Stimulated activated naive CD8-positive, alpha-beta T cell treated with anti-CD3 and anti-CD28 coated beads, Interleukin-15, amount 100 ng/mL, for 72 hours (primary cell): Measurements from ENCODE around the gene FZR1.

Experiments used
- ATAC-seq: fragments of 150-1000 bp; cut with Tn5 transposase; 2 replicates; pipeline ENCODE4 v1.10.0; 2021; ENCODE audit warnings: mild to moderate bottlenecking, moderate library complexity
- DNase-seq, 2 donors: peaks; one replicate each; pipeline ENCODE4 v3.0.0; 2021 to 2022
- H3K27ac Mint-ChIP-seq, 2 donors: one replicate each; pipeline ENCODE4 v1.8.0; 2022; ENCODE audit warnings: mild to moderate bottlenecking in 2 of 2, mixed read lengths in 2 of 2, moderate library complexity in 2 of 2
- H3K27me3 Mint-ChIP-seq: one replicate; pipeline ENCODE4 v1.8.0; 2022; ENCODE audit warnings: mixed read lengths
- H3K4me1 Mint-ChIP-seq: one replicate; pipeline ENCODE4 v1.8.0; 2022; ENCODE audit warnings: mild to moderate bottlenecking, mixed read lengths
- H3K4me3 Mint-ChIP-seq, 2 donors: one replicate each; pipeline ENCODE4 v1.8.0; 2022; ENCODE audit warnings: mild to moderate bottlenecking in 2 of 2, mixed read lengths in 2 of 2, moderate library complexity in 1 of 2
- H3K9me3 Mint-ChIP-seq, 2 donors: one replicate each; pipeline ENCODE4 v1.8.0; 2022; ENCODE audit warnings: mixed read lengths in 2 of 2

Gene FZR1

GRCh38 chr19:3515891-3516422, 9.8 kb downstream of the FZR1 start:
- Mint-ChIP-seq H3K4me3 (no peak overlapping the region), H3K4me1 (peaks cover 77% of the 10 kb centered on the region), H3K27ac (peak overlapping the region in 1 of 2 donors; percentile 67), H3K27me3 (no peaks in the 10 kb centered on the region), H3K9me3 (no peaks in the 10 kb centered on the region)
- no peak for ATAC-seq
- no peak for DNase-seq

DNA sequence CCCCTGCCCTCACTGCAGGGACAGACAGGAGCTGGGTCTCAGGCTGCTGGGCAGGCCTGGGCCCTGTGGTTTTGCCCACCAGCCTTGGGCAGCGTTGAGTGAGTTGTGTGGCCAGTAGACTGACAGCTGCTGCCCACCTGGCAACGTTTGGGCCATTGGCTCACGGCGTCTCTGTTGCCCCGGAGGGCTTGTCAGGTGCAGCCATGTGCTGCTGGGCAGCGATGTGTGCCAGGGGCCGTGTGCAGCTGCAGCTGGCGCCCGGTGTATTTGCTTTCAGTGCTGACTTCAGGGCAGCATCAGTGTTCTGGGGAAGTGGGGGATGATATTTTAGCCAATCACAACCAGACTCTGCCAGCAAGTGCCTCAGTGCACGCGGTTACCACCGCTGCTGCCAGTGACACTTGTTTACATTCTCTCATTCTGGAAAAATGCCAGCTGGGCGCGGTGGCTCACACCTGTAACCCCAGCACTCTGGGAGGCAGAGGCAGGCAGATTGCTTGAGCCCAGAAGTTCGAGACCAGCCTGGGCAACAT, 10.6 kb downstream of the FZR1 start:
- ATAC-seq, result peak; percentile 55
- Mint-ChIP-seq H3K4me3 (no peak overlapping the region), H3K9me3 (no peaks in the 10 kb centered on the region), H3K4me1 (peaks cover 75% of the 10 kb centered on the region), H3K27ac (peak overlapping the region in 1 of 2 donors; percentile 19), H3K27me3 (no peaks in the 10 kb centered on the region)
- no peak for DNase-seq

- ATAC-seq (no peak), DNase-seq (no peak)
- peaks cover 71% of the 10 kb centered on the region for H3K4me1 Mint-ChIP-seq
- H3K27ac Mint-ChIP-seq, result peak overlapping the region in 1 of 2 donors; percentile 67
- H3K27me3 Mint-ChIP-seq, result no peaks in the 10 kb centered on the region
- no peaks in the 10 kb centered on the region for H3K9me3 Mint-ChIP-seq
- no peak overlapping the region for H3K4me3 Mint-ChIP-seq
These were observed 11.5 kb downstream of the FZR1 start for GRCh38 chr19:3517638-3518037.

DNA sequence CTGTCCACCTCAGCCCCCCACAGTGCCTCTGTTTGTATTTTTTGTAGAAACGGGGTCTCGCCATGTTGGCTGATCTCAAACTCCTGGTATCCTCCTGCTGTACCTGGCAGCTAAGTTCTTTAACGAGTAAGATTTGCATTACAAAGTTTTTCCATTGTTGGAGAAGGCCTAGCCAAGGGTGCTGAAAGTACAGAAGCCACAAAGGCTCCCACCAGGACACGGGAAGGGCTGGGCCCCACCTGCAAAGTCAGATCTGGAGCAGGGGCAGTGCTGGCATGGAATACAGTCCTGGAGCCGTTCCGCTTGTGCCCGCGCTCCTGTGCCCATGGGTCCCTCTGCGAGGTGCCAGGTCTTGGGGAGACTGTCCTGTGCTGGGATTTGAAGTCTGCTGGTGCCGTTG, 12.1 kb downstream of the FZR1 start:
- ATAC-seq (no peak), DNase-seq (no peak)
- Mint-ChIP-seq H3K27ac (peak overlapping the region in 1 of 2 donors; percentile 6), H3K4me3 (no peak overlapping the region), H3K27me3 (no peaks in the 10 kb centered on the region), H3K9me3 (no peaks in the 10 kb centered on the region), H3K4me1 (peaks cover 70% of the 10 kb centered on the region)

DNA sequence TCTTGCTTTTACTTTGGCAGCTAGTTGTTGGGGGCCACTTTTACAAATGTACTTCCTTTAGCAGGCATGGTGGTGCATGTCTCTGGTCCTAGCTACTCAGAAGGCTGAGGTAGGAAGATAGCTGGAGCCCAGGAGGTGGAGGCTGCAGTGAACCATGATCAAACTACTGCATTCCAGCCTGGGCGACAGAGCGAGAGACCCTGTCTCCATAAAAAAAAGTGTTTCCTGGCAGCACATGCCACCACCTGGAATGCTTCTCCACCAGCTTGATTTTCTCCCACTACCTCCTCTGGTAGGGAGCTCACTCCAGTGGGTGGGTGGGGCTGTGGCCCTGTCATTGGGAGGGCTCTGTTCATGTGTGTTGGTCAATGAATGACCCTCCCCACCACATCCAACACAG, 12.5 kb downstream of the FZR1 start:
- H3K27me3 Mint-ChIP-seq, result no peaks in the 10 kb centered on the region
- peaks cover 67% of the 10 kb centered on the region for H3K4me1 Mint-ChIP-seq
- no peak overlapping the region for H3K4me3 Mint-ChIP-seq
- H3K27ac Mint-ChIP-seq, result peak overlapping the region in 1 of 2 donors; percentile 42
- ATAC-seq (no peak), DNase-seq (no peak)
- H3K9me3 Mint-ChIP-seq, result no peaks in the 10 kb centered on the region

DNA sequence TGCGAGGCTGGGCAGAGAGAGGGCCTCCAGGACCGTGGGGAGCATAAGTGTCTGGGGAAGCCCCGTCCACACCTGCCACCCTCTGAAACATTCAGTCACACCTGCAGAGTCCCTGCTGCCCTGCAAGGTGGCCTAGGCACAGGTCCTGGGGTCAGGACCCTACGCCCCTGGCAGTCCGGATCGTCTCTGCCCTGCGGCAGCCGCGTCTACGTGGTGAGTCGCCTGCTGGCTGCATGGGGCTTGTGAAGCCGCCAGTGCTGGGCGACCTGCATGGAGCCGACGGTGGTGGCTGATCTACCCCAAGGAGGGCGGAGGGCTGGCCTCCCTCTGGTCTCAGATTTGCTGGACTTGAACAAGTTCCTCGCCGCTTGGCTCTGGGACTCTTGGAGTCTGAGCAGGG, 13.0 kb downstream of the FZR1 start:
- Mint-ChIP-seq H3K4me3 (no peak overlapping the region), H3K9me3 (no peaks in the 10 kb centered on the region), H3K27ac (no peak overlapping the region), H3K27me3 (no peaks in the 10 kb centered on the region), H3K4me1 (peaks cover 62% of the 10 kb centered on the region)
- ATAC-seq (no peak), DNase-seq (no peak)

DNA sequence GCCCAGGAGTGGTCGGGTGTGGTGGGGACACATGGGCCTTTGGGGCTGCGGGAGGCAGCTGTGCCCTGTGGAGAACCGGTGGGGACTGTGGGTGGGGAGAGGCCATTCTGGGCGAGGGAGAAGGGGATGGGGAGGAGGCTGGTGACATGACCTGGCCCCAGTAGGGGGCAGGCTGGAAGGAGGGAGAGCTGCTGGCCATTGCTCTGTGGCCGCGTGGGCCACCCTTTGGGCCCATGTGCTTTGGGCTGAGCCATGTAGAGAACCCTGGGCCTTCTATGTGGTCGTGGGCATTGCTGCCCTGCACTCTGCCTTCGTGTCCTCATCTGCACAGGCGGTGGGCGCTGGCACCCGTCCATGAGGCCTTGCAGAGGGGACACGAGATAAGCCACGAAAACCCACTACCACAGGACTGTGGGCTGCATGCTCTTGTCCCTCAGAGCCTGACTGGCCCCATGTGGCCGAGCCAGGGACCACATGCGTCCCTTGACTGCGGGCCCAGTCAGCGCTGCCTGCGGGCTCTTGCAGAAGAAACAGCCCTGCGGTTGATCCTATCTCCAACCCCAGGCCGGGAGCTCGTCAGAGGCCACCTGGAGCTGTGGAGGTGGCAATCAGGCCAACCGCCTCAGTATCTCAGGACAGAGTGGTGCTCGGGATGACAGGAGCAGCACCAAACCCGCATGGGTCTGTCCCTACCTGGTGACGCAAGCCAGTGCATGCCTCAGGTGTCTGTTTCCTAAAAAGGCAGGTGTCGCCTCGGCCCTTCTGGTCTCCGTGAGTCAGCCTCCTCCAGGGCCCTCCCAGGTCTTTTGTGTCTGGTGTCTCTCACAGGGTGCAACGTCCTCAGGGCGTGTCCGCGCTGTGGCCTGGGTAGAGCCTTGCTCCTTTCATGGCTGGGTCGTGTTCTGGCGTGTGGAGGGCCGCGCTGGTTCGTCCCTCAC, 14.3 kb downstream of the FZR1 start:
- Mint-ChIP-seq H3K4me3 (no peak overlapping the region), H3K27me3 (no peaks in the 10 kb centered on the region), H3K27ac (no peak overlapping the region), H3K4me1 (peaks cover 49% of the 10 kb centered on the region), H3K9me3 (no peaks in the 10 kb centered on the region)
- DNase-seq (no peak), ATAC-seq (no peak)

DNA sequence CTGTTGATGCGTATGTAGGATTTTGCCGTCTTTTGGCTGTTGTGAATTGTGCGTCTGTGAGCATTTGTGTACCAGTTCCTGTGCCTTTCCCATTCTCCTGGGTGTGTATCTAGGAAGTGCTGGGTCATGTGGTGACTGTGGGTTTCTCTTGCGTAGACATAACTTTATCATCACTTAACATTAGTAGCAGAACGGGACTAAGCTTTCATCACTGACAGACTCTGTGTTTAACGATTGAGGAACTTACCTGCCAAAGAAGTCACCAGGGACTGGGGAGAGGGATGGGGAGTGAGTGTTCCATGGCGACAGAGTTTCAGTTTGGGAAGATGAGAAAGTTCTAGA, 15.0 kb downstream of the FZR1 start:
- no peaks in the 10 kb centered on the region for H3K9me3 Mint-ChIP-seq
- peak overlapping the region in 1 of 2 donors; percentile 48 for H3K27ac Mint-ChIP-seq
- no peaks in the 10 kb centered on the region for H3K27me3 Mint-ChIP-seq
- DNase-seq (no peak), ATAC-seq (no peak)
- peaks cover 43% of the 10 kb centered on the region for H3K4me1 Mint-ChIP-seq
- H3K4me3 Mint-ChIP-seq, result no peak overlapping the region

GRCh38 chr19:3522421-3523360, 16.6 kb downstream of the FZR1 start:
- peaks cover 30% of the 10 kb centered on the region for H3K4me1 Mint-ChIP-seq
- H3K27ac Mint-ChIP-seq, result peak overlapping the region in 1 of 2 donors; percentile 42
- no peaks in the 10 kb centered on the region for H3K9me3 Mint-ChIP-seq
- ATAC-seq (no peak), DNase-seq (no peak)
- H3K27me3 Mint-ChIP-seq, result no peaks in the 10 kb centered on the region
- no peak overlapping the region for H3K4me3 Mint-ChIP-seq

- Mint-ChIP-seq H3K27me3 (no peaks in the 10 kb centered on the region), H3K27ac (no peak overlapping the region), H3K4me3 (no peak overlapping the region), H3K4me1 (peaks cover 25% of the 10 kb centered on the region), H3K9me3 (no peaks in the 10 kb centered on the region)
- ATAC-seq, result no peak
- DNase-seq, result no peak
These were observed 17.4 kb downstream of the FZR1 start for GRCh38 chr19:3523361-3524077.

GRCh38 chr19:3524078-3524842, 18.1 kb downstream of the FZR1 start:
- no peaks in the 10 kb centered on the region for H3K9me3 Mint-ChIP-seq
- ATAC-seq (no peak), DNase-seq (no peak)
- no peaks in the 10 kb centered on the region for H3K27me3 Mint-ChIP-seq
- no peak overlapping the region for H3K4me3 Mint-ChIP-seq
- peak overlapping the region in 1 of 2 donors; percentile 81 for H3K27ac Mint-ChIP-seq
- H3K4me1 Mint-ChIP-seq, result peaks cover 19% of the 10 kb centered on the region

DNA sequence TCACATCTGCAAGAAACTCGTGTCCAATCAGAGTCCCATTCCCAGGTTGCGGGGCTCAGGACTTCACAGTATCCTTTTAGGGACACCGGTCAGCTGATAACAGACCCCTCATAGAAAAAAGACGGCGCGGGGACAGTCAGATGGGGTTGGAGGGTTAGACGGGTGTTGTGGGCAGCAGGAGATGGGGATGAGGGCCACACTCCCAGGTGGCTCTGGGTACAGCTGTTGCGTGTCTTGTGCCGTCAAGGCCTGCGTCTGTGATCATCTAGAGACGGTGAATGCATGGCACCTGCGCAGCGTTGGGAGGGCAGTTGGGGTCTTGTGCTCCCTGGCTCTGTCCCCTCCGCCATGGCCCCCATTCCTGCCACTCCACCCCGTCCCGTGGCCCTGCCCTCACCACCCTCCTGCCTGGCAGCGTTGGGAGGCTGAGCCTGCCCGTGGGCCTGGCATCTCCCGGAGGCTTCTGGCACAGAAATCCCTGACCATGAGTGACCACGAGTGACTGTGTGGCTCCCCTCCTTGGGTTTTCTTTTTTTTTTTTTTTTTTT, 18.9 kb downstream of the FZR1 start:
- Mint-ChIP-seq H3K27me3 (no peaks in the 10 kb centered on the region), H3K27ac (peak overlapping the region in 1 of 2 donors; percentile 81)
- ATAC-seq, result no peak

DNA sequence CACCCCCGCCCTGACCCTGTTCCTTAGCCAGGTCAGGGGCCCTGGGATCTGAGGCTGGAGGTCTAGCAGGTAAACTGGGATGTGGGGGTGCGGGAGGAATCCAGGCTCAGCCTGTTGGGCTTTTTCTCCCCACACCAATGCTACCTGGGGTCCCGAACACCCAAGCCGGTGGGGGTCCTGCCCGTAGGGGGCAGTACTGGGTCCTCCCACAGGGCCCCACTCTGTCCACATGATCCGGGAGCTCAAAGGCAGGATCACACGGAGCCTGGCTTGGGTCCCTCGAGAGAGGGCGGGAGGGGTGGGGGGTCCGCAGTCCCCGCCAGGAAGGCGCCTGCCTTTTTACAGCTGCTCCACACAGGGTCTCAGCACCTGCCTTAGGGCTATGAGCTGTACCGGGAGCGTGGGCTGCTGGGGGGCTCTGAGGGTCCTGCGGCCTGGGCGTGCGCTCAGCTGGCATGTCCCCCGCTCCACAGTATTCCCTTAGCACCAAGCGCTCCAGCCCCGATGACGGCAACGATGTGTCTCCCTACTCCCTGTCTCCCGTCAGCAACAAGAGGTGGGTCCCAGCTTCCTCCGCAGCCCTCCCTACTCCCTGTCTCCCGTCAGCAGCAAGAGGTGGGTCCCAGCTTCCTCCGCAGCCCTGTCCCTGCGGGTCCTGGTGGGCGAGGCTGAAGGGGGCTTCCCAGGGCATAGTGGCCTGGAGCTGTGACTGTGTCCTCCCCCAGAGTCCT, 20.6 kb downstream of the FZR1 start:
- Mint-ChIP-seq H3K27ac (no peak overlapping the region), H3K4me1 (peaks cover 5% of the 10 kb centered on the region), H3K4me3 (no peak overlapping the region), H3K9me3 (no peaks in the 10 kb centered on the region), H3K27me3 (no peaks in the 10 kb centered on the region)
- ATAC-seq (no peak), DNase-seq (no peak)

More for the DNA sequence above, 18.9 kb downstream of the FZR1 start:
- Mint-ChIP-seq H3K9me3 (no peaks in the 10 kb centered on the region), H3K4me1 (peaks cover 14% of the 10 kb centered on the region), H3K4me3 (no peak overlapping the region)
- DNase-seq, result no peak
